Measurements from ENCODE around the gene AZU1.
A peak's percentile ranks its signal among the peaks of the same experiment; 100 is the strongest.

The AZU1 gene

DNA sequence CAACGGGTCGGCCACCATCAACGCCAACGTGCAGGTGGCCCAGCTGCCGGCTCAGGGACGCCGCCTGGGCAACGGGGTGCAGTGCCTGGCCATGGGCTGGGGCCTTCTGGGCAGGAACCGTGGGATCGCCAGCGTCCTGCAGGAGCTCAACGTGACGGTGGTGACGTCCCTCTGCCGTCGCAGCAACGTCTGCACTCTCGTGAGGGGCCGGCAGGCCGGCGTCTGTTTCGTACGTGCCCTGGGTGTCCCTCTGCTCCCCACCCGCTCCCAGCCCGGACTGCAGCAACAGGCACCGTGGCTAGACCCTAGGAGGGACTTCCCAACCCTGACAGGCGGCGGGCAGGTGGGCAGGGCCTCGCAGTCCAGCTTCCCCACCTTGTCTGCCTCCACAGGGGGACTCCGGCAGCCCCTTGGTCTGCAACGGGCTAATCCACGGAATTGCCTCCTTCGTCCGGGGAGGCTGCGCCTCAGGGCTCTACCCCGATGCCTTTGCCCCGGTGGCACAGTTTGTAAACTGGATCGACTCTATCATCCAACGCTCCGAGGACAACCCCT lies 28.0 kb downstream of the AZU1 start:
- DNase-seq, result no peak

DNA sequence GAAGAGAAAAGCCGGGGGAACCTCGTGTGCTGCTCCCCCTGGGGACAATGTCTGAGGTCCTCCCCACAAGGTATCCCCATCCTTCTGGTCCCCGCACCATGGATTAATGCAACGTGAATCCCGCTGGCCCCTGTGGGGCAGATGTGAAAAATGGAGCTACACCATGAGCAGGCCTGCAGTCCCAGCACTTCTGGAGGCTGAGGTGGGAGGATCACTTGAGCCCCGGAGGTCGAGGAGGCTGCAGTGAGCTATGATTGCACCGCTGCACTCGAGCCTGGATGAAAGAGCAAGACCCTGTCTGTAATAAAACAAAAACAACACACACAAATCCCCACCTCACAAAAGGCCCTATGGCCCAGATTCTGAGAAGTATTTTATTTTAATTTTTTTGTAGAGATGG lies 30.6 kb downstream of the AZU1 start:
- DNase-seq, result no peak

DNA sequence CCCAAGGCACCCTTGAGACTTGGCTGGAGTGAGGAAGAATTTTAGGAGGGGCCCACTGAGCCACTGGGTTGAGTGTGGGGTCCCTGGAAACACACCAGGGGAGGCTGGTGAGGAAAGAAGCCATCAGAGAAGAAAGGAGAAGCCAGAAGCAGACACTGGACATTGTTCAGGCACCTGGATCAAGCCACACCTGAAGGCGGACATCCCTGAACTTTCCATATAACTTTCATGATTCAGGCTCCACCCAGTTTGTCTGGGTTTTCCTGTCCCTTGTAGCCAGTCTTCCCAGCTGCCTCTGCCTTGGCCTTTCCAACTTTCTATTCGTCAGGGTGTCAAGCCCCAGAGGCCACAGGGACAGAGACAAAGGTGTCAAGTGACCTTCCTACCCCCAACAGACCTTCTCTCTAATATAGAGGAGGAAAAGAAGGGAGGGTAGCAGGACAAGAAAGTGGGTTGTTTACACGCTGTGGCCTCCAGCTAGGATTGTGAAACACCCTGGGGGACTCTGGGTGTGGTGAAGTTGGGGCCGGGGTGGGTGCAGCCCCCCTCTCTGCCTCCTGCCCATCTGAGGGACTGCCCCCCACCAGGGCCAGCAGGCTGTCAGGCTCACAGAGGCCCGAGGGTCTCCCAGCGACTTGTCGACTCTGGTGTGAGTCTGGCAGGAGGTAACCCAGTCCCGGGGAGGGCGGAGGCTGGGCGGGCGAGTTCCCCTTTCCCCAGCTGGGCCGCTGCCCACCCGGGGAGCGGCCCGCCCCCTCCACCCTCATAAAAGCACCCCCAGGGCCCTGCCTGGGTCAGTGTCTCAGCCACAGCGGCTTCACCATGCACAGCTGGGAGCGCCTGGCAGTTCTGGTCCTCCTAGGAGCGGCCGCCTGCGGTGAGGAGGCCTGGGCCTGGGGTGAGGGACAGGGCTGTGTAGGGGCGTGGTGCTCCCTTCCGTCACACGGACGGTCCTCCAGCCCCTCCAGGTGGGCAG lies 31.5 kb downstream of the AZU1 start, which contains the start of gene CFD:
CFD (plus strand) TSS at position 797 of the 976 bp plus-strand sequence; CDS start at position 823, 26 bp downstream.
- DNase-seq, result peak; percentile 73 to 77

DNA sequence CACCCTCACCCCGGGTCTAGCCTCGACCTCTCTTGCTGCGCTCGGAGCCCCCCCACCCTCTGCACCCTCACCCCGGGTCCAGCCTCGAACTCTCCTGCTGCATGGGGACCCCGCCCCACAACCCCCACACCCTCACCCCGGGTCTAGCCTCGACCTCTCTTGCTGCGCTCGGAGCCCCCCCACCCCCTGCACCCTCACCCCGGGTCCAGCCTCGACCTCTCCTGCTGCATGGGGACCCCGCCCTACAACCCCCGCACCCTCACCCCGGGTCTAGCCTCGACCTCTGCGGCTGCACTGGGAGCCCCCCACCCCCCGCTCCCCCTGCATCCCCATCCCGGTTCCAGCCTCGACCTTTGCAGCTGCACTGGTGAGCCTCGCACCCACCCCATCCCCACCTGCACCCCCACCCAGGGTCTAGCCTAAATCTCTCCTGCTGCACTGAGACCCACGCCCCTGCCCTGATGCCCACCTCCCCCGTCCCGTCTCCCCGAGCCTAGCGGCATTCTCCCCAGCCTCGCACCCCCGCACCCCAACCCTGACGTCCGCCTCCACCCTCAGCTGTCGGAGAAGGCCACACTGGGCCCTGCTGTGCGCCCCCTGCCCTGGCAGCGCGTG lies 33.6 kb downstream of the AZU1 start:
- no peak for DNase-seq

DNA sequence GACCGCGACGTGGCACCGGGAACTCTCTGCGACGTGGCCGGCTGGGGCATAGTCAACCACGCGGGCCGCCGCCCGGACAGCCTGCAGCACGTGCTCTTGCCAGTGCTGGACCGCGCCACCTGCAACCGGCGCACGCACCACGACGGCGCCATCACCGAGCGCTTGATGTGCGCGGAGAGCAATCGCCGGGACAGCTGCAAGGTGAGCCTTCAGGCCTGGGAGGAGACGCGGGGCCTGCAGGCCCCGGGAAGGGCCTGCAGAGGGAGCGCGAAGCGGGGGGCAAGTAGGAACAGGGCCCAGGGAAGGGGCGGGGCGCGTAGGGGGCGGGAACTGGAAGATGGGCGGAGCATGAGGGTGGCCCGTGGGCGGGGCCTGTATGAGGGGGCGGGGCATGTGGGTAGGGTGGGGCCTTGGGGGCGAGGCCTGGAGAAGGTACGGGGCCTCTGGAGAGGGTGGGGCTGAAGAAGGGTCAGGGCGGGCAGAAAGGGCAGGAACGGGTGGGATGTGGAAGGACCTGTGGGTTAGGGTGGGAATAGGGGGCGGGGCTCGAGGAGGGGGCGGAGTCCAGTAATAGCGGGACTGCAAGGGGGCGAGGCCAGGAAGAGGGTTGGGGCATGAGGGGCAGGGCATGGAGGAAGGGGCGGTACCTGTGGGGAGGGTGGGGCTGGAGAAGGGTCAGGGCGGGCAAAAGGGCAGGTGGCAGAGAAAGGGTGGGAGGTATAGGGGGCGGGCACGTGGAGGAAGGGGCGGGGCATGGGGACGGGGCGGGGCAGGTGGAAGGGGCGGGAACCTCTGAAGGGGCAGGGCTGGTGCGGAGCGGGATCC lies 34.3 kb downstream of the AZU1 start:
- DNase-seq, result peak in 1 of 2 experiments; percentile 38

DNA sequence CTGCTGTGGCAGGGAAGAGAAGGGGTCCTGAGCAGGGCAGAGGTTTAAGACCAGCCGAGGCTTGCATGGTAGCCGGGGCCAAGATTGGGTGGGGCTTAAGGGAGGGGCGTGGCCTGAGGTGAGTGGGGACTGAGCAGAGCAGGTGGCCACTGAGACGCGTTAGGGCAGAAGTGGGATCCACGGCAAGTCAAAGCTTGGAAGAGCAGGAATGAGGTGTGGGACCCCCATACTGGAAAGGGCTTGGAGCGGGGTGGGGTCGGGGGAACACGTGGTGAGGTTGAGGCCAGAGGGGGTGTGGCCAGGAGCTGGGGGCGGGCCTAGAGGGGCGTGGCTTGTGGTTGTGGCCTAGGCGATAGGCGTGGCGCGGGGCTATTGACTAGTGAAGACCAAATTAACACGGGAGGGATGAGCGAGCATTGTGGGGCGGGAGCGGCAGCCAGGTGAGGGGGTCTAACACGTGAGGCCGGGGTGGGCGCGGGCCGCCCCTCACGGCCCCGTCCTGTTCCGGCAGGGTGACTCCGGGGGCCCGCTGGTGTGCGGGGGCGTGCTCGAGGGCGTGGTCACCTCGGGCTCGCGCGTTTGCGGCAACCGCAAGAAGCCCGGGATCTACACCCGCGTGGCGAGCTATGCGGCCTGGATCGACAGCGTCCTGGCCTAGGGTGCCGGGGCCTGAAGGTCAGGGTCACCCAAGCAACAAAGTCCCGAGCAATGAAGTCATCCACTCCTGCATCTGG lies 35.1 kb downstream of the AZU1 start:
- peak; percentile 11 to 44 for DNase-seq

DNA sequence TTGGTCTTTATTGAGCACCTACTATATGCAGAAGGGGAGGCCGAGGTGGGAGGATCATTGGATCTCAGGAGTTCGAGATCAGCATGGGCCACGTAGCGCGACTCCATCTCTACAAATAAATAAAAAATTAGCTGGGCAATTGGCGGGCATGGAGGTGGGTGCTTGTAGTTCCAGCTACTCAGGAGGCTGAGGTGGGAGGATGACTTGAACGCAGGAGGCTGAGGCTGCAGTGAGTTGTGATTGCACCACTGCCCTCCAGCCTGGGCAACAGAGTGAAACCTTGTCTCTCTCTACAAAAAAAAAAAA lies 35.6 kb downstream of the AZU1 start:
- DNase-seq, result no peak

DNA sequence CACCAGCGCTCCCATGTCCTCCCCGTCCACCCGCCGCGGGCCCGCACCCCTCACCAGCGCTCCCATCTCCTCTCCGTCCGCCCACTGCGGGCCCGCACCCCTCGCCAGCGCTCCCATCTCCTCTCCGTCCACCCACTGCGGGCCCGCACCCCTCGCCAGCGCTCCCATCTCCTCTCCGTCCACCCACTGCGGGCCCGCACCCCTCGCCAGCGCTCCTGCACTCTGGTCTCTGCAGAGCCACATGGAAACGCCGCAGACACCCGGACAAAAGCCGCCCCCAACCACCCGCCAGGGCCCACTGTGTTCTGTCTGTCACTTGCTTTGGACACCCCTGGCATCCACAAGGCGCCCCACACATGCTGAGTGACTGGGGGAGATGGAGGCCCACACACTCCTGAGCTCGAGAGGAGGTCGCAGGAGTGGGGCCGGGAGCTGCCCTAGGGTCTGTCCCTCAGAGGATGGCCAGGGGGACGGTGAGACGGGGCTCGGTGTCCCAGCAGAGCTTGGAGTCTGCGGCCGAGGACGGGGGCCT lies 39.2 kb downstream of the AZU1 start:
- no peak for DNase-seq

DNA sequence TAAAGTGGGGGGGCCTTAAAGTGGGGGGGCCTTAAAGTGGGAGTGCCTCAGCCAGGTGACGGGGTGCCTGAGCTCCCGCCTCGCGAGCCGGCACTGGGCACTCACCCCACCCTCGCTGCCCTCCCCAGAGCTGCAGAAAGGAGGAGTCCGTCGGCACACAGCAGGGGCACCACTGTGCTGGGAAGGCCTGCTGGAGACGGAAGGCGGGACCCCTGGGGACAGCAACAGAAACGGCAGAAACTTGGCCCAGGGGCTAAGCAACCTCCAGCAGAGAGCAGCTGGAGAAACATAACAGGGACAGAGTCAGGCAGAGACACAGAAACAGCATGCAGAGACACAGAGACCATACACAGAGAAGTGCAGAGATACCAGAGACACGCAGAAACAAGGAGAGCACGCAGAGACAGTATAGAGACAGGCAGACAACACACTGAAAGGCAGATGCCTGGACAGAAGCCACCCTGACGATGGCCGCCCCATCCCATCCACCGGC lies 39.7 kb downstream of the AZU1 start:
- DNase-seq, result no peak

DNA sequence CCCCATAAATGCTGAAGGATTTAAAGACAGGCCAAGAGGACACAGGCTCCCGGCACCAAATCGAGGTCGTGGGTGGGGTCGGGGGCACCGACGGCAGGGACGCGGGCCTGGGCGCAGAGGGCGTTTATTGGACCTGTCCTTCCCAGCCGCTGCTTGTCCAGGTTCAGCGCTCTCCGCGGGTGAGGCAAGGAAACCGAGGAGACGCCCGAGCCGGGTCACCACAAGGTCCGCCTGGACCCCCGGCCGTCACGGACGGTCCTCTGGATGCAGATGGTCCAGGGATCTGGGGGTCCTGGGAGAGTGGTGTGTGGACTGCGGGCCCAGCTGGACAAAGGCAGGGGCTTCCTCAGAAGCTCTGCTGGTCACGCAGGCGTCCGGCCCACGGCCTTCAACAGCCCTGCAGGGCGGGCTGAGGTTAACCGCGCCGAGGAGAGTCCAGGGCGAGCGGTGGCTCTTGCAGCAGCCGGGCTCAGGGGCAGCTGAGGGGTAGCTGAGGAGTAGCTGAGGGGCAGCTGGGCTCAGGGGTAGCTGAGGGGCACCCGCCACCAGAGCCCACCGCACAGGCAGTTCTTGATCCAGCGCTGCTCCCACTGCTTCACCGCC lies 40.3 kb downstream of the AZU1 start:
- DNase-seq, result no peak

DNA sequence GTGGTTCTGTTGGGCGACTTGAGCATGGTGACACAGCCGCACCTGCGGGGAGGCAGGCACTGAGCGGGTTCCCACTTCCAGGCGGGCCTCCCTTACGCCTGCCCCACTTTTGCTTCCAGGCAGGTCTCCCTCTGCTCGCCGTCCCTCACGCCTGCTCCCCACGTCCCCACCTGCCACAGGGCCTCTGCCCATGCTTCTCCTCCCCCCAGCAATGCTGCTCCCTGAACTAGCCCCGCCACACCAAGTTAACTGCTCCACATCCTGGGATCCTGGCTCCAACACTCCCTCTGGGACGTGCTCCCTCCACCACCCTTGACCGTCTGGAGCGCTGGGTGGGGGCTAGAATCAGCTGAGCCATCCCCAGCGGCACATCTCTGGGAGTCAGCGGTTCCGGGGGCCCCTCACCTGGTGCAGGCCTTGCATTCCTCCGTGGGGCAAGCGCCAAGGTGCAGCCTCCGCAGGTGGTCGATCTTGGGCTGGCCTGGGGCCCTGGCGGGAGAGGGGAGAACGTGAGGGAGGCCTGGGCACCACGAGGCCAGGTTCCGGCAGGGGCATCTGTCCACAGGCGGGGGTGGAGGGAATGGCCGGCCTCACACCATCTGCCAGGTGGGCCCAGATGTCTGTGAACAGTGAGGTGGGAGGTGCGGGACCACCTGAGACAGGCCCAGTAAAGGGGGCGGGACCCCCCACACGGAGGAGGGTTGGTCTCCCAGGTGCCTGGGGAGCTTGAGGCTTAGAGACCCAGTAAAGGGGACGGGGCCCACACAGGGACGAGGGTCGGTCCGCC lies 41.0 kb downstream of the AZU1 start:
- DNase-seq, result no peak

DNA sequence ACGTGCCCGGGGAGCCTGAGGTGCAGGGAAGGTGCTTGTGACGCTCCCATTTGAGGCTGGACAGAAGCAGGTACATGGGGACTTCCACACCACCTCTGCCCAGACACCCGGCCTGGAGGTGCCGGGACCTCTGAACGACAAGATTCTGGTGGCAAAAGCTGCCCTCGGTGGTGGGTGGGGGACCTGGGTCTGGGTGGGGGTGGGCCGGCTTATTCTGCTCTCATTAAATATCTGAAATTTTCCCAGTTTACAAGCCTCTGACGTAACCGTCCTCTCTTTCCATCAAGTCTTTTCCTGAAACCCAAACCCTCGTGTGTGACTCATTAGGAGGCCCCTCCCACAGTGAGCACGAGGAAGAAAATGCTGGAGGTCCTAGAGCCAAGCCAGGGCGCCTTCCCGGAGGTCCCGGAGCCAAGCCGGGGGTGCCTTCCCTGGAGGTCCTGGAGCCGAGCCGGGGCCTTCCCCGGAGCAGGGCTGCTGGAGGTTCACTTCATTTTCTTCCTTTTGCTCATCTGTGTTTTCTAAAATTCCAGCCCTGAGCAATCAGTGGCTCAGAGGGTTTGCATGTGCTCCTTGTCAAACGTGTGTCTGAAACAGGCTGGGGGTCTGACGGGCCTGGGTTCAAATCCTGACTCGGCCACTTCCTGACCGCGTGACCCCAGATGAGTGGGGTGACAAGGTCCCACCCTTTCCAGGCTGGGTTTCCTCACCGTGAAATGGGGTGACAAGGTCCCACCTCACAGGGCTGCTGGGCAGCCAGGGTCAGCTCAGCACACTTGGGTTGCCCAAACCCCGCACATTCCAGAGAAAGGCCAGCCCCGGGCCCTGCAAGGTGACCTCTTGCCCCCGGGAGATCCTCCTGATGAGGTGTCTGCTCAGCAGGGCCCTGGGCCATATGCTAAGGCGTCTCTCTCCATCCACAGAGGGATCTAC lies 41.9 kb downstream of the AZU1 start:
- no peak for DNase-seq

DNA sequence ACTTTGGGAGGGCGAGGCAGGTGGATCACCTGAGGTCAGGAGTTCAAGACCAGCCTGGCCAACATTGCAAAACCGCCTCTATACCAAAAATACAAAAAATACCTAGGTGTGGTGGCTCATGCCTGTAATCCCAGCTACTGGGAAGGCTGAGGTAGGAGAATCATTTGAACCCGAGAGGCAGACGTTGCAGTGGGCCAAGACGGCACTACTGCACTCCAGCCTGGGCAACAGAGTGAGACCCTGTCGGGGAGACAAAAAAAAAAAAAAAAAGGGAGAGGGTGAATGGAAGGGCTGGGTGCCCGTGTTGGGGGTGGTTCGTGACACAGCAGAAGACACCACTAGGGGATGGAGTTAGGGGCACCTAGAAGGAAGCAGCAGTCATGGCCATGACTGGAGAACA lies 42.7 kb downstream of the AZU1 start:
- no peak for DNase-seq

DNA sequence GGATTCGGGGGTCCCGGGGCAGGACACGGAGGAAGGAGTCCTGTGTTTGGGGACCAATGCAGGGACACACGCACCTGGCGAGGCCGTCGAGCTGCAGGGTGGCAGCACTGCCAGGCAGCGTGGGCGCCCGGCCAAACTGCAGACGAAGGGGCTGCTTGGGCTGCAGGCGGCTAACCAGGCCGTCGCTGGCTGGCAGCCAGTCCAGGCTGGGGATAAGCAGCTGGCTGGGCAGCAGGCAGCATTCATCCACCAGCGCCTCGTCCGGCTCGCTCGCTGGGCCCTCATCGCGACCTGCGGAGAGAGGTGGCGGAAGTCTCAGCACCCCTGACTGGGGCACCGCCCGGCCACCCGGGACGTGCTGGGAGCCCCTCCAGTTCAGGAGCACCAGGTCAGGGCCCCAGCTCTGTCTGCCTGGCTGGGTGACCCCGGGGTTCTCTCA lies 43.3 kb downstream of the AZU1 start:
- DNase-seq, result no peak

DNA sequence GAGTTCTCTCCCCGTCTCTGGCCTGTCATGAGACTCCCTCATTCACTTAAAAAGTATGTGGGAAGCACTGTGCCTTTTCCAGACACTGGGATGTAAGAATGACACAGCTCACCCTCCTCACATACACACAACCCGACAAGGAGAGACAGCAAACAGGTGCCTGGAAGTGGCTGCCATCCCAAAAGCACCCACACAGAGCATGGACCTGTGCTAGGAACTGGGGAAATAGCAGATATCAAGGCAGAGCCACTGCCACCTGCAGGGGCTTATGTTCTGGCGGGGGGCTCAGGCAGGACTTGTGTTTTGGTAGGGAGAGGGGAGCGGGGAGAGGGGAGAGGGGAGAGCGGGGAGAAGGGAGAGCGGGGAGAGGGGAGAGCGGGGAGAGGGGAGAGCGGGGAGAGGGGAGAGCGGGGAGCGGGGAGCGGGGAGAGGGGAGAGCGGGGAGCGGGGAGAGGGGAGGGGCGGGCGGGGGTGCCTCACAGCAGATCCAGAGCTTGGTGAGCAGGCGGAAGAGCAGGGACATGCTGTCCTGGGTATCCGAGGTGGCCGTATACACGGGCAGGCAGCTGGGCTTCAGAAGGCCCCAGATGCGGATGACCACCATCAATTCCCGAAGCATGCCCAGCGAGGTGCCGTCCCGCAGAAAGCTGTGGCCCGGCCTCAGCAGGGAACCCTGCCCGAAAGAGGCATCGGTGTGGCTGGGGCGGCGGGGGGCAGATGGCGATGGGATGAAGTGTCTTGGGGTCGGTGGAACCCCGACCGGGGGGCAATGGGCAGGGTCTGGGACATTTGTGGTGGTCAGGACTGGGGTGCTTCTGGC lies 44.0 kb downstream of the AZU1 start:
- no peak for DNase-seq

DNA sequence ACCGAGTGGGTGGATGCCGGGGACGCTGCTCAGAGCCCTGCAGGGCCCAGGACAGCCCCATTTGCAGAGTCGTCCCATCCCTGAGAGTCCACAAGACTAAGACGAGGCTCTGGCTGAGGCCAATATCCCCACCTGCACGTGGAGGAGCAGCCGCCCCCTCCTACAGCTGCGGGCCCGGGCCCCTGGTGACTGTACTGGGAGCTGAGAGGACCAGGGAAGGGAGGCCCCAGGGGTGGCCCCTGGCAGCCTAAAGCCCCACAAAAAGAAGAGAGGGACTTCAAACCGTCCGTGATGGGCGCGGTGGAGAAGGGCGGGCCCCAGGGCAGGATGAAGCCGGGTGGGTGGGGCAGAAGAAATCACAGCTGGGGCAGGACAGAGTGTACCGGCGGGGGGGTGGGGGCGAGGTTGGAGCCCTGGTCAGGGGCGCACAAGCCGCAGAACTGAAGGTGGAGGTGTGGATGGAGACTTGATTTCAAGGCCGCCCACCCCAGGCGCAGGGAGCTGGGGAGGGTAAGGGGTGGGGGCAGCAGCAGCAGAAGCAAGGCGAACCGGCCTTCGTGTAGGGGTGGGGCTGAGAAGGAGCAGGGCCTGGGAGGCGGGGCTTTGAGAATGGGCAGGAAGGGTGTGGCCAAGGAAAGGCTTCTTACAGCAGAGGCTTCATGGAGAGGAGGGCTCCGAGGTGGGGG lies 44.8 kb downstream of the AZU1 start:
- DNase-seq, result no peak

DNA sequence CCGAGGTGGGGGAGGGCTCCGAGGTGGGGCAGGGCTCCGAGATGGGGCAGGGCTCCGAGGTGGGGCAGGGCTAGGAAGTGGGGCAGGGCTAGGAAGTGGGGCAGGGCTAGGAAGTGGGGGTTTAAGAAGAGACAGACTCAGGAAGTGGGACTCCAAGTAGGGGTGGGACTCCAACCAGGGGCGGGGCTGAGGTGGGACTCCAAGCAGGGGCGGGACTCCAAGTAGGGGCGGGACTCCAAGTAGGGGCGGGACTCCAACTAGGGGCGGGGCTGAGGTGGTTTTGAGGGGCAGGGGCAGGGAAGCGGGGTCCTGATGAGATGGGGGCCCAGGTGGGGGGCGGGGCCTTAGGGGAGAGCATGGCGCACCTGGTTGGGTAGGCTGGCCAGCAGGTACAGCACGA lies 45.4 kb downstream of the AZU1 start:
- DNase-seq, result no peak

DNA sequence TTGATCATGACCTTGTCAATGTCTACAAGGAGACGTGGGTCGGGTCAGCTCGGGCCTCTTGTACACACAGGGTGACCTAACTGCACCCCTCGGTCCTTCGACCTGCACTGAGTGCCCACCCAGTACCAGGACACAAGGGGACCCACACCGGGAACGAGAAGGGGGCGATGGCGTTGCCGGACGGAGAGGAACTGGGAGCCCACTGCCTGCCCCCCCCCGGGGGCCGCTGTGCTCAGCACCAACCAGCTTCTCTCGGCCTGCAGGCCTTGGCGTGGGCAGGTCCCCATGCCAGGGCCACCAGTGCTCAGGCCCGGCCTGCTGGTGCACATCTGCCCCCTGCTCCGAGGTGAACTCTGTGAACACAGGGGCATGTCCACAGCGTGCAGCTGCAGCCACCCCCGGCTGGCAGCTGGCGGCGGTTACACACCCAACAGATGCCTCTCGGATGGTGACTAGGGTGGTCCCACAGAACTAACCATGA lies 46.0 kb downstream of the AZU1 start:
- no peak for DNase-seq

Measured in AML-193 (cell line).